Endodermal cell (in vitro differentiated cells): ENCODE measurements around the gene PHLDA2. TPM values are rescaled to one million over a fixed set of nuclear protein-coding genes. Genes with fewer than 3 reads are reported as not detected.

ENCODE experiments used
- DNase-seq: peaks from one replicate; pipeline ENCODE4 v3.0.0-alpha.2; 2017
- H3K27ac ChIP-seq: 2 replicates; pipeline ENCODE4 v1.5.1; 2013; ENCODE audit warnings: mild to moderate bottlenecking, low read depth, low read length, moderate library complexity
- H3K27me3 ChIP-seq: 2 replicates; pipeline ENCODE4 v1.6.1; 2013; ENCODE audit warnings: mild to moderate bottlenecking, low read length, moderate library complexity; ENCODE audit not compliant: insufficient read depth, control insufficient read depth, poor library complexity, severe bottlenecking
- H3K36me3 ChIP-seq: 2 replicates; pipeline ENCODE4 v1.7.0; 2013; ENCODE audit warnings: mild to moderate bottlenecking, low read length, moderate library complexity; ENCODE audit not compliant: control insufficient read depth, insufficient read depth
- H3K4me1 ChIP-seq: one replicate; pipeline ENCODE4 v1.7.0; 2013; ENCODE audit warnings: low read length; ENCODE audit not compliant: control insufficient read depth, insufficient read depth
- H3K4me3 ChIP-seq: 2 replicates; pipeline ENCODE4 v1.5.1; 2013; ENCODE audit warnings: mild to moderate bottlenecking, low read length, moderate library complexity
- H3K9ac ChIP-seq: 2 replicates; pipeline ENCODE4 v1.6.1; 2013; ENCODE audit warnings: mild to moderate bottlenecking, low read length, moderate library complexity; ENCODE audit not compliant: poor library complexity, severe bottlenecking; ENCODE audit errors: extremely low read depth
- H3K9me3 ChIP-seq: 2 replicates; pipeline ENCODE4 v1.6.1; 2013; ENCODE audit warnings: mild to moderate bottlenecking, low read length, moderate library complexity; ENCODE audit not compliant: control insufficient read depth
- H3K27ac Mint-ChIP-seq: 2 replicates; pipeline ENCODE4 v1.8.0; 2020; ENCODE audit warnings: mixed read lengths
- H3K27me3 Mint-ChIP-seq: 2 replicates; pipeline ENCODE4 v1.8.0; 2021; ENCODE audit warnings: mild to moderate bottlenecking, mixed read lengths; ENCODE audit not compliant: insufficient read depth
- H3K36me3 Mint-ChIP-seq: 2 replicates; pipeline ENCODE4 v1.8.0; 2020; ENCODE audit warnings: low read depth, mixed read lengths
- H3K4me1 Mint-ChIP-seq: 2 replicates; pipeline ENCODE4 v1.8.0; 2020; ENCODE audit warnings: mixed read lengths
- H3K4me3 Mint-ChIP-seq: 2 replicates; pipeline ENCODE4 v1.8.0; 2020; ENCODE audit warnings: mild to moderate bottlenecking, moderate library complexity, mixed read lengths
- H3K9me3 Mint-ChIP-seq: 2 replicates; pipeline ENCODE4 v1.8.0; 2020; ENCODE audit warnings: mild to moderate bottlenecking, mixed read lengths
- CTCF ChIP-seq: fragments of 200-600 bp; sonication (generic); conservative IDR thresholded peaks from 2 replicates; pipeline ENCODE4 v1.5.0; 2021; ENCODE audit warnings: antibody characterized with exemption, mild to moderate bottlenecking
- WGBS, 2 experiments: methylation state at CpG; one replicate each; pipeline versions ENCODE4 v1.1.5 to v1.1.7; 2013; ENCODE audit warnings: missing lambda C conversion rate in 2 of 2, mixed read lengths in 1 of 2; ENCODE audit not compliant: insufficient coverage in 1 of 2, insufficient read length in 1 of 2; 5-methylcytosine and 5-hydroxymethylcytosine counted together
- total RNA-seq, 2 donors: library from RNA; stranded (reverse); fragmentation: NEBNext Ultra II Directional in 1 of 2; extraction: Animal tissue kit (Norgen Biotek cat#: 25700) in 1 of 2; gene quantifications; 2 replicates in 1 of 2; 3 replicates in 1 of 2; pipeline ENCODE4 v1.2.1, GENCODE V29; 2021

The PHLDA2 gene
- total RNA-seq, 2 donors from 2014 or later: 3.0 to 5.1 TPM

GRCh38 chr11:2975594-2975993 lies 46.4 kb upstream of the PHLDA2 start:
- H3K9me3 Mint-ChIP-seq: no peaks in the 10 kb centered on the region

GRCh38 chr11:2974272-2974671 lies 45.1 kb upstream of the PHLDA2 start:
- no peaks in the 10 kb centered on the region for H3K27me3 Mint-ChIP-seq
- no peak overlapping the region for H3K4me3 Mint-ChIP-seq
- Histone ChIP-seq H3K9me3 (no peaks in the 10 kb centered on the region), H3K9ac (no peak overlapping the region), H3K4me3 (no peak overlapping the region), H3K27me3 (no peaks in the 10 kb centered on the region), H3K36me3 (peaks cover 99% of the 10 kb centered on the region), H3K27ac (no peak overlapping the region), H3K4me1 (no peaks in the 10 kb centered on the region)
- no peak overlapping the region for H3K27ac Mint-ChIP-seq
- no peaks in the 10 kb centered on the region for H3K9me3 Mint-ChIP-seq
- peaks cover 5% of the 10 kb centered on the region for H3K4me1 Mint-ChIP-seq
- no peak for TF ChIP-seq CTCF
- 94 to 99% methylated on average over 2 to 3 of the region's 3 CpGs for WGBS, 2 experiments
- H3K36me3 Mint-ChIP-seq: peaks cover 83% of the 10 kb centered on the region
- no peak for DNase-seq

More at GRCh38 chr11:2975594-2975993, 46.4 kb upstream of the PHLDA2 start:
- Histone ChIP-seq H3K36me3 (peaks cover 96% of the 10 kb centered on the region), H3K4me3 (no peak overlapping the region), H3K9me3 (no peaks in the 10 kb centered on the region), H3K4me1 (no peaks in the 10 kb centered on the region), H3K9ac (no peak overlapping the region), H3K27me3 (no peaks in the 10 kb centered on the region), H3K27ac (no peak overlapping the region)
- peak; percentile 79 for DNase-seq
- peaks cover 5% of the 10 kb centered on the region for H3K4me1 Mint-ChIP-seq
- H3K27me3 Mint-ChIP-seq: no peaks in the 10 kb centered on the region
- TF ChIP-seq CTCF: peak; percentile 75
- H3K4me3 Mint-ChIP-seq: no peak overlapping the region
- WGBS, 2 experiments: 90 to 96% methylated on average over 3 to 4 of the region's 4 CpGs
- H3K27ac Mint-ChIP-seq: no peak overlapping the region
- peaks cover 73% of the 10 kb centered on the region for H3K36me3 Mint-ChIP-seq

GRCh38 chr11:2968341-2968900 lies 39.2 kb upstream of the PHLDA2 start:
- H3K4me1 Mint-ChIP-seq: no peaks in the 10 kb centered on the region
- peaks cover 100% of the 10 kb centered on the region for H3K36me3 ChIP-seq
- no peaks in the 10 kb centered on the region for H3K27me3 Mint-ChIP-seq
- no peaks in the 10 kb centered on the region for H3K4me1 ChIP-seq
- H3K27me3 ChIP-seq: no peaks in the 10 kb centered on the region
- no peak overlapping the region for H3K27ac ChIP-seq
- TF ChIP-seq CTCF: no peak
- H3K9me3 Mint-ChIP-seq: no peaks in the 10 kb centered on the region
- no peak for DNase-seq
- no peak overlapping the region for H3K27ac Mint-ChIP-seq
- H3K9me3 ChIP-seq: no peaks in the 10 kb centered on the region
- no peak overlapping the region for H3K4me3 ChIP-seq
- no peak overlapping the region for H3K9ac ChIP-seq
- peaks cover 88% of the 10 kb centered on the region for H3K36me3 Mint-ChIP-seq
- WGBS, 2 experiments: 79 to 81% methylated on average over 6 of the region's 6 CpGs
- no peak overlapping the region for H3K4me3 Mint-ChIP-seq
